SK-N-SH (cell line): Measurements from ENCODE around the gene EOLA1.
"Not testable (repeated sequence)": the region's sequence is repeated elsewhere in the genome, so short reads cannot be mapped to it uniquely, and the experiment has no call there.

Experiments used
- EP300 ChIP-seq, 2 experiments: IDR thresholded peaks; 2 replicates each; pipeline versions ENCODE4 v1.4.0 to v1.6.1; 2012; ENCODE audit warnings: borderline replicate concordance in 1 of 2, low read depth in 1 of 2, low read length in 1 of 2
- POLR2AphosphoS5 ChIP-seq: IDR thresholded peaks from 2 replicates; pipeline ENCODE4 v1.6.1; 2012; ENCODE audit warnings: low read depth, low read length
- RAD21 ChIP-seq: IDR thresholded peaks from 2 replicates; pipeline ENCODE4 v1.6.1; 2012; ENCODE audit warnings: mild to moderate bottlenecking, low read length
- REST ChIP-seq: IDR thresholded peaks from 2 replicates; pipeline ENCODE4 v1.6.1; 2012; ENCODE audit warnings: mild to moderate bottlenecking, low read depth, low read length, moderate library complexity
- RFX5 ChIP-seq: IDR thresholded peaks from 2 replicates; pipeline ENCODE4 v1.6.1; 2012; ENCODE audit warnings: mild to moderate bottlenecking, improper control_type of control experiment, low read length
- SMC3 ChIP-seq: IDR thresholded peaks from 2 replicates; pipeline ENCODE4 v1.6.1; 2012; ENCODE audit warnings: low read depth, low read length, improper control_type of control experiment
- TAF1 ChIP-seq: IDR thresholded peaks from 2 replicates; pipeline ENCODE4 v1.6.1; 2012; ENCODE audit warnings: low read depth, mild to moderate bottlenecking, low read length, moderate library complexity, borderline replicate concordance
- USF2 ChIP-seq: fragments of 150-350 bp; IDR thresholded peaks from 2 replicates; pipeline ENCODE4 v1.6.1; 2017; ENCODE audit warnings: antibody characterized with exemption, low read length, low read depth, borderline replicate concordance
- YY1 ChIP-seq: IDR thresholded peaks from 2 replicates; pipeline ENCODE4 v1.4.0; 2012; ENCODE audit warnings: low read depth, mild to moderate bottlenecking
- TF ChIP-seq, protein P1 (sequence below): fragments of 200-600 bp; sonication (generic); IDR thresholded peaks from 2 replicates; pipeline ENCODE4 v1.6.1; 2017; ENCODE audit warnings: antibody characterized with exemption, mild to moderate bottlenecking, moderate library complexity
- TF ChIP-seq, protein P2 (sequence below): IDR thresholded peaks from 2 replicates; pipeline ENCODE4 v1.4.0; 2012; ENCODE audit warnings: low read depth

DNA sequence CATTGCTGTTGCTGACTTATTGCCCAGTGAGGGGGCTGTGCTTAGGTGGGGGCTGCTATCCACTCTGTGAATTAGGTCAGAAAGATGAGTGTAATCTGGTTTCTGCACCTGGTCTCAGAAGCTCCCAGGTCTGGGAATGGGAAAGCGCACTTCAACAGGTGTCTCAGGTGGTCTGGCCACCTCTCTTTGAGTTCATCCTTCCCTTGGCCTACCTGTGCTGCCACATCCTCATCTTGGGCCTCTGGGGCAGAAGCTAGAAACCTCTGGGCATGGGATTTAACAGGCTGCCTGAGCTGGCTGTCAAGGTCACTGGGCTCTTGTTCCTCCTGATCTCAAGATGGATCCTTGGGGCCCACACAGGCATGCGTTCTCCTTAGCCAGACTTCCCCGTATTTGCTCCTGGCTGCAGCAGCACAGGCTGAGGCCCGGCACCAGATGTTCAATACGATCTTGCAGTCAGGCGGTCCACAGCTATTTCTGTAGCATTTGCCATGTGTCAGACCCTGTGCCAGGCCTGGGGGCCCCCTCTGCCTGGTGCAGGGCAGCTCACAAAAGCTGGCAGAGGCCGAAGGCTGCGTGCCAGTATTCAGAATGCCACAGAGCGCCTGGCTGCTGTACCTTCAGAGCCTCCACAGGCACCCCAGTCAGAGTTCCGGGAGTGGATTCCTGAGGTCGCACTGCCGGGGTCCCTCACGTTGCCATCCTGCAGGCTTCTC, 14.3 kb upstream of the EOLA1 start:
- TF ChIP-seq, protein P1, sequence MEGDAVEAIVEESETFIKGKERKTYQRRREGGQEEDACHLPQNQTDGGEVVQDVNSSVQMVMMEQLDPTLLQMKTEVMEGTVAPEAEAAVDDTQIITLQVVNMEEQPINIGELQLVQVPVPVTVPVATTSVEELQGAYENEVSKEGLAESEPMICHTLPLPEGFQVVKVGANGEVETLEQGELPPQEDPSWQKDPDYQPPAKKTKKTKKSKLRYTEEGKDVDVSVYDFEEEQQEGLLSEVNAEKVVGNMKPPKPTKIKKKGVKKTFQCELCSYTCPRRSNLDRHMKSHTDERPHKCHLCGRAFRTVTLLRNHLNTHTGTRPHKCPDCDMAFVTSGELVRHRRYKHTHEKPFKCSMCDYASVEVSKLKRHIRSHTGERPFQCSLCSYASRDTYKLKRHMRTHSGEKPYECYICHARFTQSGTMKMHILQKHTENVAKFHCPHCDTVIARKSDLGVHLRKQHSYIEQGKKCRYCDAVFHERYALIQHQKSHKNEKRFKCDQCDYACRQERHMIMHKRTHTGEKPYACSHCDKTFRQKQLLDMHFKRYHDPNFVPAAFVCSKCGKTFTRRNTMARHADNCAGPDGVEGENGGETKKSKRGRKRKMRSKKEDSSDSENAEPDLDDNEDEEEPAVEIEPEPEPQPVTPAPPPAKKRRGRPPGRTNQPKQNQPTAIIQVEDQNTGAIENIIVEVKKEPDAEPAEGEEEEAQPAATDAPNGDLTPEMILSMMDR = not testable (repeated sequence)
- not testable (repeated sequence) for TF ChIP-seq POLR2AphosphoS5; YY1; REST; TAF1; USF2; RAD21; SMC3; RFX5; EP300 (IDR thresholded peaks at IDR 0.05; ENCODE audit: borderline replicate concordance in 1 of 2, low read depth in 1 of 2, low read length in 1 of 2)
- TF ChIP-seq, protein P2, sequence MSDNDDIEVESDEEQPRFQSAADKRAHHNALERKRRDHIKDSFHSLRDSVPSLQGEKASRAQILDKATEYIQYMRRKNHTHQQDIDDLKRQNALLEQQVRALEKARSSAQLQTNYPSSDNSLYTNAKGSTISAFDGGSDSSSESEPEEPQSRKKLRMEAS = not testable (repeated sequence)
